Activated CD4-positive, CD25-positive, alpha-beta regulatory T cell treated with anti-CD3 and anti-CD28 coated beads, Interleukin-2, amount 50 U/mL, for 72 hours (primary cell): ENCODE measurements around the gene ST7.
"Not testable (repeated sequence)": the region's sequence is repeated elsewhere in the genome, so short reads cannot be mapped to it uniquely, and the experiment has no call there.

Experiments
- DNase-seq: peaks from one replicate; pipeline ENCODE4 v3.0.0; 2021

The ST7 gene

GRCh38 chr7:117010375-117011133, 57.3 kb downstream of the ST7 start:
- DNase-seq = no peak

DNA sequence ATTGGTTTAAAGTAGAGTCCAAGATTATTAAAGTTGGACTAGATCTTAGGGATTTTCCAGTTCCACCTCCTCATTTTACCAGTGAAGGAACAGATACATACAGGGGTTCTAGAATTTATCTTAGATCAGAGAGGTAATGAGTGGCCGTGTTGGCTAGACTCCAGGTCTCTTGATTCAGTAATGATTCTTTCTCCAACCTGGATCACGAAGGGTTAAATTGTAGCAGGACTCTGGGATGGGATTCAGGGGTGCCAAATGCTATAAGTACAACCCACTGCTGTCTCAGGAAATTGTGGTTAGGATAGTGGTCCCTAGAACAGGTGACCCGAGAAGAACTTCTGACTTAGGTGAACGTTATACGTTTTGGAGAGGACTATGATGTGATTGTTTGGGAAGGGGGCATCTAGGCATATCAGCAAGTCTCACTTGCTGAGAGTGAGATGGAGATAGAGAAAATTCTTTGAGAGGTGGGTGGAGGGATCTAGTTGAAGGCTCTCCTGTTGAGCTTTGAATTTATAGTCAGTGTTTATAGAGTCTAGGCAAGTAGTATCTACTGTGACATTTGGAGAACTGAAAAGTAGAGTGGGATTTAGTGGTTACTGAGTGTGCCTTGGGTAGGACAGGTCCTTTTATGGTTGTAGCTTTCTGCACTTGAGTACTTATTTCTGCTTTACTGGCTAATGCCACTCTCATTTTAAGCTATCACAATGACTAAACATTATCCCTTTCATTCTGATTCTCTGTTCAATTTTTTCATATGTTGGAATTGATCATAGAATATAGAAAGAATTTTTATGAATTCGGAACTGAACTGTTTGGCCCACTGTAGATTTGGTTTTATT, 58.3 kb downstream of the ST7 start:
- DNase-seq = no peak

DNA sequence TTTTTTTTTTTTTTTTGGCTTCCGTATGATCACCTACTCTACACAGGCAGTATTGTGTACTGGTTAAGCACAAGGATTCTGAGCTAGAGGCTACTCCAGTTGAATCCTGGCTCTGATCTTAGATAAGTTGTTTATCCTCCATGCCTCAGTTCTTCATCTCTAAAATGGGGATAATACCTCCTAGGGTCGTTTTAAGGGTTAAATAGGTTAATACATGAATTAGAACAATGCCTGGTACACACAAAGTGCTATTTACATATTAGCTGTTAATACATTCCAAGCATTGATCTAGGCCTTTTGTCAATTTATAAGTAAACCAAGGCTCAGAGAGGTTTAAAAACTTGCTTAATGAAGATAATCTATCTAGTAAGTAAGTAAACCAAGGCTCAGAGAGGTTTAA, 59.0 kb downstream of the ST7 start:
- no peak for DNase-seq

GRCh38 chr7:117012696-117013095, 59.4 kb downstream of the ST7 start:
- DNase-seq = no peak

- DNase-seq = no peak
Measured at GRCh38 chr7:117014099-117014656, 60.9 kb downstream of the ST7 start.

- no peak for DNase-seq
Measured at GRCh38 chr7:117014673-117015133, 61.4 kb downstream of the ST7 start.

- DNase-seq = no peak
Measured at GRCh38 chr7:117015258-117016184, 62.2 kb downstream of the ST7 start.

- no peak for DNase-seq
Measured at GRCh38 chr7:117017017-117017451, 63.7 kb downstream of the ST7 start.

- no peak for DNase-seq
Measured at GRCh38 chr7:117017702-117018266, 64.5 kb downstream of the ST7 start.

- no peak for DNase-seq
Measured at GRCh38 chr7:117018713-117019112, 65.4 kb downstream of the ST7 start.

DNA sequence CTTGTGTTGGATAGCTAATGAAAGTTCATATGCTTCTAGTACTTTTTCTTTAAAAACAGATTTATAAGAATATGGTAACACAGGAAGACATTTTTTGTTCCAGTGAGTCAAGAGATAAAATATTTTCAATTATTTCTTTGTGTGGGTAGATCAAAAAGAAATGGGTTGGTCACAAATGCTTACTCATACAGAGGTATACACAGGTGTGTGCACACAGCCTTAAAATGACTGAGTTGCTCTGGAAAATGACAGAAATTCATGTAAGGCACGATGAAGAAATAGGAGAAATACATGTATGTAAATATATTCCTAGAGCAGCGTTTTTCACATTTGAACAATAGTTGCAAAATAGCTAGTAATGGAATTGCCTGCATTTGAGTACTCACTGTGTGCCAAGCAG, 66.0 kb downstream of the ST7 start:
- no peak for DNase-seq

- no peak for DNase-seq
Measured at GRCh38 chr7:117019786-117020590, 66.7 kb downstream of the ST7 start.

DNA sequence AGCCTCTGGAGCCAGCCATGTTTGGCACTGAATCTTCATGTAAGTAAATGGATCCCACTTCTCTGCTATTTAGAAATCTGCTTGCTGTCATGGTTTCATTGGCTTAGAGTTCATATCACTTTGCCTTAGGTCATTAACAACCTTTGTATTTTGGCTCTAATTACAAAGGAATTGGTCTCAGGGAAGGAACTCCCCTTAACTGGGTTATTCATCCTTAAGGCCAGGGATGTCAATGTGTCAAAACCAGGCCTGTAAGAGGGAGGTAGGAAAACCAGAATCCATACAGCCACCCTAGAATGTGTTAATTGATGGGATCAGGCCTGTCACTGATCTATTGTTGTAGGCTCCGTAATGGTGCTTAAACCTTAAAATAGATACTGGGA, 67.3 kb downstream of the ST7 start:
- DNase-seq = no peak

DNA sequence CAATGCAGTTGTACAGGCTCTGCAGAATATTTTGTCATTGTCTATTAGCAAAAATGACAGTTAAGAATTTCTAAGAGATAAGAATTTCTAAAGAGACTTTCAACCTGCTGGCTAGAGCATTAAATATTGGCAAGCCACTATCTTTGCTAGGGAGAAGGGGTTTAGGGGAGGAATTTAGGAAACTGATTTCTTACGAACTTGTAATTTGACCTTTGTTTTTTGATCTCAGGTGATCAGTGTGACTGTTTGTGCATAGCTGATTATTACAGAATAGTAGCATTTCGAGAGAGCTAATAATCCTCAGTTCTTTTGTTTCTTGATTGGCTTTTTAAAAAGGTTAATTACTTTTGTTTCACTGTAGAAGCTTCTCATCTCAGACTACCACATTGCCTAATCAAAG, 68.1 kb downstream of the ST7 start:
- no peak for DNase-seq

DNA sequence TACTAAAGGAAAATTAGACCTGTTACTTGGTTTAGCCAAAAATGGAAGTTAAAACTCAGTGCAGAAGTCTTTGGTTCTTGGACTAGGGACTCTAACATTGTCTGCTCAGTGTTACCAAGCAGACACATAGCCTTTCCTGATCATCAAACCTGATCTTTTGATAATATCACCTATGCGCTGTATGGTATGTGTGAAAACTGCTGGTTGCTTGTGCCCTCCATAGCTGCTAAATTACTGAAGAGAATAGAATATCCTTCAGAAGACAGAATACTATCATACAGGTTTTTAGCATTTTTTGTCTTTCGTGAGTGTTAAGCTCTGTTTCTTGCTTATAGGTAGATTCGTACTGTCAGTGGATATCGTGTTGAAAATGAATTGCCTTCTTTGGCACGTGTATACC, 68.7 kb downstream of the ST7 start:
- DNase-seq = no peak

- no peak for DNase-seq
Measured at GRCh38 chr7:117023325-117023854, 70.1 kb downstream of the ST7 start.

DNA sequence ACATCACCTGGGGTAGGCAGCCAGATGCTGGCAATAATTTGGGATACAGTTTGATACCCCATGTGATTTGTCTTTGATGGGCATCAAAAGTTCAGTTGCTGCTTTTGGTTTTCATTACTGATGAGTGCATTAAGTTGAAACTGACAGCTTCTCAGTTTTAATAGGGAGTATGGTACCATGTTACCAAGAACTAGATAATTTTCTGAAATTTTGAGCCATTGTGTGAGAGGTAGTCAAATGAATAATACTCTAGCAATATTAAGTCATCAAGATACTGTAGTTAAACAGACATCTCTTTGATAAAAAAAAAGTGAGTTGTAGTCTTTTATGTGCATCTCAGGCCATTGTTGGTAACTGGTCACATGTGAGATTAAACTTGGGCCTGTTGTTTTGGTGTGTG, 71.5 kb downstream of the ST7 start:
- no peak for DNase-seq

DNA sequence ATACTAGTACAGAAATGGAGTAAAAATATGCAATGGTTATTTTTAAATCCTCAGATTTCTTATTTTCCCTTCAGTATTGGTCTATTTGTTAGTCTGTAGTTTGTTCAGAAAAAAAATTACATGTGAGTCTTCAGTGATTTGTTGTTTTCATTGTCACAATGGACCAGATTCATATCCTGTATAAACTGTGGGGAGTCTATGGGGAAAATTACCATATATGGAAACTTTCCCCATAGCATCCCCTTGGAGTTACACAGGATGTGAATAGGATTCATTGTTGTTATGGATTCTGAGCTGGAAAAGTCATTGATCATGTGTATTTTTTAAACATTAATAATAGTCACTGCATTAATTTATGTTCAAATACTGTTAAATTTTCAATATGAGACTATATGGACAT, 72.6 kb downstream of the ST7 start:
- DNase-seq = no peak

GRCh38 chr7:117030346-117030745, 77.0 kb downstream of the ST7 start:
- not testable (repeated sequence) for DNase-seq

- DNase-seq = not testable (repeated sequence)
Measured at GRCh38 chr7:117030793-117031192, 77.5 kb downstream of the ST7 start.

- no peak for DNase-seq
Measured at GRCh38 chr7:117032810-117033209, 79.5 kb downstream of the ST7 start.
